Spinal cord (tissue), 10 donors: Measurements from ENCODE around the gene ZBTB7C. TPM values are rescaled to one million over a fixed set of nuclear protein-coding genes. Genes with fewer than 3 reads are reported as not detected.
"Not testable (repeated sequence)": the region's sequence is repeated elsewhere in the genome, so short reads cannot be mapped to it uniquely, and the experiment has no call there.

Source experiments
- DNase-seq, 6 donors: peaks; one replicate each; pipeline versions ENCODE4 v3.0.0 to v3.0.0-alpha.2; 2013 to 2015; ENCODE audit warnings: low spot score in 6 of 6, low read depth in 4 of 6
- H3K27ac ChIP-seq: one replicate; pipeline ENCODE4 v1.5.1; 2013; ENCODE audit warnings: low read depth, low read length, control low read depth
- H3K27me3 ChIP-seq: one replicate; pipeline ENCODE4 v1.6.1; 2013; ENCODE audit warnings: low read length; ENCODE audit not compliant: control insufficient read depth, insufficient read depth
- H3K36me3 ChIP-seq: one replicate; pipeline ENCODE4 v1.6.1; 2013; ENCODE audit warnings: low read length; ENCODE audit not compliant: control insufficient read depth, insufficient read depth
- H3K4me1 ChIP-seq: one replicate; pipeline ENCODE4 v1.6.1; 2013; ENCODE audit warnings: low read length; ENCODE audit not compliant: control insufficient read depth, insufficient read depth
- H3K4me3 ChIP-seq: one replicate; pipeline ENCODE4 v1.5.1; 2013; ENCODE audit warnings: low read depth, low read length, control low read depth
- H3K9me3 ChIP-seq: one replicate; pipeline ENCODE4 v1.6.1; 2013; ENCODE audit warnings: low read length; ENCODE audit not compliant: control insufficient read depth, insufficient read depth
- WGBS: methylation state at CpG from one replicate; pipeline ENCODE4 v1.1.5; 2013; ENCODE audit warnings: missing lambda C conversion rate; ENCODE audit not compliant: insufficient coverage; 5-methylcytosine and 5-hydroxymethylcytosine counted together
- polyA plus RNA-seq, 2 donors: library from polyadenylated mRNA; unstranded; fragments of 120-200 nt; gene quantifications; one replicate each; pipeline ENCODE4 v1.2.1, GENCODE V29; 2013; ENCODE audit not compliant: insufficient read length in 2 of 2
- total RNA-seq, 2 donors: library from RNA; depleted of rRNA in 1 of 2; stranded (reverse); fragments of 120-200 nt in 1 of 2; fragments of >200 nt in 1 of 2; gene quantifications; one replicate each; pipeline versions ENCODE4 v1.2.3 to v1.2.4, GENCODE V29; 2013 to 2014
- donor health status: healthy.

The ZBTB7C gene
- total and polyA plus RNA-seq, 4 donors, result 7.6 to 15.7 (median 9.8) TPM

DNA sequence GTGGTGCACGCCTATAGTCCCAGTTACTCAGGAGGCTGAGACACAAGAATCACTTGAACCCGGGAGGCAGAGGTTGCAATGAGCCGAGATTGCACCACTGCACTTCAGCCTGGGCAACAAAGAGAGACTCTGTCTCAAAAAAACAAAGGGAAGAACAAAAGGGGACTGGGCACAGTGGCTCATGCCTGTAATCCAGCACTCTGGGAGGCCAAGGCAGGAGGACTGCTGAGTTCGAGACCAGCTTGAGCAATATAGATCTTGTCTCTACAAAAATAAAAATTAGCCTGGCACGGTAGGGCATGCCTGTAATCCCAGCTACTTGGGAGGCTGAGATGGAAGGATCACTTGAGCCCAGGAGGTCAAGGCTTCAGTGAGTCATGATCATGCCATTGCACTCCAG is 125.2 kb downstream of the ZBTB7C start:
- H3K27me3 ChIP-seq, H3K9me3 ChIP-seq, DNase-seq, H3K27ac ChIP-seq, H3K36me3 ChIP-seq, H3K4me3 ChIP-seq, H3K4me1 ChIP-seq: not testable (repeated sequence)
- 92% methylated on average over 5 of the region's 5 CpGs for WGBS

DNA sequence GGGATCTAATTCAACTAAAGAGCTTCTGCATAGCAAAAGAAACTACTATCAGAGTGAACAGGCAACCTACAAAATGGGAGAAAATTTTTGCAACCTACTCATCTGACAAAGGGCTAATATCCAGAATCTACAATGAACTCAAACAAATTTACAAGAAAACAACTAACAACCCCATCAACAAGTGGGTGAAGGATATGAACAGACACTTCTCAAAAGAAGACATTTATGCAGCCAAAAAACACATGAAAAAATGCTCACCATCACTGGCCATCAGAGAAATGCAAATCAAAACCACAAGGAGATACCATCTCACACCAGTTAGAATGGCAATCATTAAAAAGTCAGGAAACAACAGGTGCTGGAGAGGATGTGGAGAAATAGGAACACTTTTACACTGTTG is 127.7 kb downstream of the ZBTB7C start:
- H3K4me3 ChIP-seq, DNase-seq: not testable (repeated sequence)

DNA sequence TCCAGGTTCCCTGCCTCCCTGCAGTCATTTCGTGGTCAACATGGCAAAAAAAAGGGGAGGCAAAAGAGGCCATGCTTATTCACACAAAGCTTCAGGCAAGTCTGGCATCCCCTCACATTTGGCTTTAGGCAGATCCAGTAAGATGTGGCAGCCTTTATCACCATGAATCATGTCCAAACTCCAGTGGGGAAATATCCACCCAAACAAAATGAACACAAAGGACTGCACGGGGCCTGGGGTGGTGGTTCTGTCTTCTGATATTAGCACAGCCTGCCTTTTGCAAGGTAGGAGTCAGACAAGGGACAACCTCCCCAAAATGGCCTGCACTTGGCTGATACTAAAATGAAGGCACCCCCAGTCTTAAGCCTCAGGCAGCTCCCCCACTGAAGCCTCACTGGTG is 129.9 kb downstream of the ZBTB7C start:
- Histone ChIP-seq H3K4me1 (peaks cover 11% of the 10 kb centered on the region), H3K27ac (no peak overlapping the region), H3K4me3 (no peak overlapping the region), H3K9me3 (no peaks in the 10 kb centered on the region), H3K36me3 (no peaks in the 10 kb centered on the region), H3K27me3 (no peaks in the 10 kb centered on the region)
- WGBS, result no CpG with 5 or more reads among the region's 2 CpGs
- DNase-seq, result no peak

More for the DNA sequence above, 127.7 kb downstream of the ZBTB7C start:
- H3K9me3 ChIP-seq, H3K27ac ChIP-seq, H3K36me3 ChIP-seq, H3K27me3 ChIP-seq: not testable (repeated sequence)
- peaks cover 11% of the 10 kb centered on the region for H3K4me1 ChIP-seq

DNA sequence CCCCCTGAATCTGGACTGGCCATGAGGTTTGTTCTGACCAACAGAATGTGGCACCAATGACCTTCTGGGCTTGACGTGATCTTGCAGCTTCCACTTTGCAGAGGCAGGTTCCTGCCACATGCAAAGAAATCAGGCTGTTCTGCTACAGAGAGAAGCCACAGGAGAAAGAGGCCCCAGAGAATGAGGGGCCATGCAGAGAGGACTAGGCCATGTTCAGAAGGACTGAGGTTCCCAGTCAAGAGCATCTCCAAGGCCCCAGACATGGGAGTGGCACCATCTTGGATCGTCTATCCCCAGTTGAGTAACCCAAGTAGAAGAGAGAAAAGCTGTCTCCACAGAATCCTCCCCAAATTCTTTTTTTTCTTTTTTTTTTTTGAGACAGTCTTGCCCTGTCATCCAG is 131.1 kb downstream of the ZBTB7C start:
- WGBS, result 100% methylated on average over 1 of the region's 2 CpGs
- no peaks in the 10 kb centered on the region for H3K36me3 ChIP-seq
- H3K27ac ChIP-seq, result no peak overlapping the region
- H3K4me1 ChIP-seq, result peaks cover 11% of the 10 kb centered on the region
- no peaks in the 10 kb centered on the region for H3K9me3 ChIP-seq
- no peaks in the 10 kb centered on the region for H3K27me3 ChIP-seq
- DNase-seq, result no peak
- H3K4me3 ChIP-seq, result no peak overlapping the region

DNA sequence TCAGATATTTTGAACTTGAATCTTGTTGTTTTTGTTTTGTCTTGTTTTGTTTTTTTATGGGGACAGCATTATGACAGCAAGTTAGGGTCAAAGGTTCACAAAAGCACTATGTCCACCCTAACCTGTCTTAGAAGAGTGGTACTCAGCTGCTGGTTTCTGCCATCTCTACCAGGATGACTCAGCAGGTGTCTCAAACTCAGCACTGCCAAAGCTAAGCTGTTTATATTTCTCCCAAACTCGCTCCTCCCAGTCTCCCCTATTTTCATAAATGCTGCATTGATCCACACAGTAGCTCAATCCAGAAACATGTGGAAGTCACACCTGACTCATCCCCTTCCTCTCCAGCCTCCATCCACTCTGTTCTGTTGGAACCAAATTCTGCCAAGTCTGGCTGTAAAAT is 134.9 kb downstream of the ZBTB7C start:
- Histone ChIP-seq H3K4me1 (peaks cover 7% of the 10 kb centered on the region), H3K9me3 (no peaks in the 10 kb centered on the region), H3K27ac (no peak overlapping the region), H3K27me3 (no peaks in the 10 kb centered on the region), H3K36me3 (no peaks in the 10 kb centered on the region), H3K4me3 (no peak overlapping the region)
- no peak for DNase-seq
- 93% methylated on average over 1 of the region's 1 CpG for WGBS

DNA sequence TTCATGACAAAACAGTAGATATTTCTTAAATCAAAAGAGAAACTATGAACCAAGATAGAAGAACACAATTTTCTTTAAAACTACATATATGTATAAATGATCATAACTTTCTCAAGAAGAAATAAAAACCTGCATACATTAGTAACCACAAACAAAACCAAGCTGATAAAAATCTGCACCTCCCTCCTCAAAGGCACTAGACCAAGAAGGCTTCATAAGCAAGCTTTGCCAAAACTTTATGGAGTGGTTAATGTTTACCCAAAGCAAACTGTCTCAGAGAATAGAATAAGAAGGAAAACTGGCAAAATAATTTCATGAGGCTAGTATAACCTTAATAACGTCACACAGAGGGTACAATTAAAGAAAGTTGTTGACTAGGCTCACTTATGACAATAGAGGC is 138.3 kb downstream of the ZBTB7C start:
- DNase-seq, result no peak
- no peaks in the 10 kb centered on the region for H3K27me3 ChIP-seq
- WGBS, result no CpG with 5 or more reads among the region's 1 CpG
- H3K4me1 ChIP-seq, result no peaks in the 10 kb centered on the region
- no peaks in the 10 kb centered on the region for H3K36me3 ChIP-seq
- no peak overlapping the region for H3K27ac ChIP-seq
- H3K4me3 ChIP-seq, result no peak overlapping the region
- H3K9me3 ChIP-seq, result no peaks in the 10 kb centered on the region

DNA sequence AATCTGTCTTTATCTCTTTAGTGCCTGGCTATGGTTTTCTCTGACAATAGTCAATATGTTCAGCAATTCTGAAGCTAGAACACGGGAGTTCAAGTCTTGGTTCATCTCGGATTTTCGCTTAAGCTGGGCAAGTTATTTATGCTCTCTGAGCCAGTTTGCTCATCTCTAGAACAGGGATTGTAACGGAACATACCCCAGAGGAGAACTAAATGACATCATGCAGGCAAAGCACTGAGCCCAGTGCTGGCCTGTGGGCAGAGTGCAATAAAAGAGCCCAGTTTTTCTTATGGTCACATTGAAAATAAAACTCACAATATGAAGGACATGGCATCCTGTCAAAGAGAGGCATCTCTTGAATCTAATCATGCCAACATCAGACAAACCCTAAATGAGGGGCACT is 143.9 kb downstream of the ZBTB7C start:
- Histone ChIP-seq H3K4me1 (peaks cover 15% of the 10 kb centered on the region), H3K27ac (no peak overlapping the region), H3K4me3 (no peak overlapping the region), H3K36me3 (no peaks in the 10 kb centered on the region), H3K27me3 (no peaks in the 10 kb centered on the region), H3K9me3 (no peaks in the 10 kb centered on the region)
- peak in 1 of 6 donors; percentile 29 for DNase-seq
- WGBS, result 75% methylated on average over 4 of the region's 4 CpGs

DNA sequence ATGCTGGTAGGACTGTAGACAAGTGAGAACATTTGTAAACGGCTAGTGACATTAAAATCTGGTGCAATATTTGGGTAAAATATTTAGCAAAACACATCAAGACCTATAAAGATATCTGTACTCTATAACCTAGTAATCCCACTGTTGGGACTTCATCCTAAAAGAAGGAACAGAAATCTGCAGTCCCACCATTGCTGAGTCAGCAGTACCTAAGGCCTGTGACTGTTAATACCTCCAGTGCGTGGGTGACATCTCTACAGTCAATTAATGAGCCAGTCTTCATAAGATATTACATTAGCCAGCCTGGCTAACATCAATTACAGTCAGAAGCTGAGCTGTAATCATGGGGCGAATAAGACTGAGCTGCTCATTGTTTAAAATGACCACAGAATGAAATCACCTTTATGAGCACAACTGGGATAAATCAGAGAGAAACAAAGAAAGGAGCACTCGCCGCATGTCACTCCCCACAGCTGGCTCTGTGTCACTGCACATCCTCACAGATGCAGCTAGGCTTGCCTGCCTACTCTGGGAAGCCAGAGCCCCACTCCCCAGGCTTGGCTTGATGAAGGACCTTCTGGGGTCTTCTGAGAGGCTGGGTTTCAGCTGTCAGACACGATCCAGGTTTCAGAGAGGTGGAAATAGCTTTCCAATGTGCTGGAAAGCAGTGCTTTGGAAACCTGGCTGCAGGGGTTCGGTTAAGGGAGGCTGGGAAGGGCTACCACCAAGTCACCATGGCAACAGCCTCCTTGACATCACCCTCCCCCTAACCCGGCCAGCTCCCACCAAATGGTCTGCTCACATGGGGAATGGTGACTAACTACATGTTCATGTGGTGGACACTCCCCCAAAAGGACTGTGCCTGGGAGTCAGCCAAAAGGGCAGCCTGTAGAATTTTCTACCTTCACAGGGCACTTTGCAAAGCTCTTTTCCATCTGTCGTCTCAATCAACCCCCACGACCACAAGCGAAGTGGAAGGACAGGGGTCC is 145.0 kb downstream of the ZBTB7C start:
- Histone ChIP-seq H3K4me3 (no peak overlapping the region), H3K9me3 (no peaks in the 10 kb centered on the region), H3K27ac (no peak overlapping the region), H3K4me1 (peaks cover 15% of the 10 kb centered on the region), H3K36me3 (no peaks in the 10 kb centered on the region), H3K27me3 (no peaks in the 10 kb centered on the region)
- peak in 2 of 6 donors; percentile 10 to 81 for DNase-seq
- 57% methylated on average over 6 of the region's 11 CpGs for WGBS

DNA sequence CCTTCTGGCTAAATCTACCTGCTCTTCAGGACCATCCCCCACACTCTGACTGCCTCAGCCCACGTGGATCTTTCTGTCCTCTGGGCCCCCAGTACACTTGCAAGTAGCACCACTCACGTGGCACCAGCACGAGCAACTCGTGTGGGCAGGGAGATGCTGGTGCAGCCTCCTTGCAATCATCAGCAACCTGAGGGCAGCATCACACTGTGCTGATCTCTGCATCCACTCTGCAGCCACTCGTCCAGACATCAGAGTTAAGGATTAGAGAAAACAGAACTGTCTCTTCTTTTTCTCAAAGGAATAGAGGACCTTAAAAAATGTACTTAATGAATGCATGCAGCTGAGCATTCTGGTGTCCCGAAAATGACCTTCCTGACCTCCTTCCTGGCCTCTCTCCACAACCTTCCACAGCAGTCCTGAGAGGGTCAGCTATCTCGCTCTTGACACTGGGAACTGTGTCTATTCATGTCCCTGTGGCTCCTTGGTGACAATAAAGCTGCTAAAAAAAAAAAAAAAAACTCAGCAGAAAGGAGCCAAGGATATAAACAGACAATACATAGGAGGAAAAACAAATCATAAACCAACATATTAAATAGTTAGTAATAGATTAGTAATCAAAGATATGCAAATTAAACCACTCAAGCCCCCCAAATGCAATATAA is 145.9 kb downstream of the ZBTB7C start:
- Histone ChIP-seq H3K27ac (no peak overlapping the region), H3K36me3 (no peaks in the 10 kb centered on the region), H3K9me3 (no peaks in the 10 kb centered on the region), H3K4me3 (no peak overlapping the region), H3K27me3 (no peaks in the 10 kb centered on the region), H3K4me1 (peaks cover 15% of the 10 kb centered on the region)
- DNase-seq, result peak in 1 of 6 donors; percentile 61
- WGBS, result 49% methylated on average over 3 of the region's 7 CpGs

DNA sequence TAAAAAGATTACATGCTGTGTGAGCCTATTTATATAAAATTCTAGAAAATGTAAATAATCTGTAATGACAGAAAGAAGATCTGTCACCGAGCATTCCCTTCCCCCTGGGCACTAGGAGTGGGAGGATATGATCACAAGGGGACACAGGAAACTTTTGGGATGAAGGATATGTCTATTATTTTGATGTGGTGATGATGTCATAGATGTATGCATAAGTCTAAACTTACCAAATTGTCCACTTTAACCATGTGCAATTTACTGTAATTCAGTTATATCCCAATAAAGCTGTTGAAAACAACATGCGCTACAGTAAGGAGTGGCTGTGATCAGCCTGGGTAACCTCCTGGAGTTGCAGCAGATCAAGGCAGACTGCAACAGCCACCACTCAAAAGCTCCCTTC is 148.9 kb downstream of the ZBTB7C start:
- Histone ChIP-seq H3K36me3 (no peaks in the 10 kb centered on the region), H3K4me1 (peaks cover 15% of the 10 kb centered on the region), H3K27me3 (no peaks in the 10 kb centered on the region), H3K9me3 (peaks cover 3% of the 10 kb centered on the region), H3K27ac (no peak overlapping the region), H3K4me3 (no peak overlapping the region)
- no peak for DNase-seq
- 100% methylated on average over 1 of the region's 2 CpGs for WGBS
